Activated CD4-positive, alpha-beta T cell treated with anti-CD3 and anti-CD28 coated beads, Interleukin-2, amount 10 ng/mL, durations not matched to agents 7 days and 5 days (primary cell): ENCODE measurements around the gene SUPT6H. TPM values are rescaled to one million over a fixed set of nuclear protein-coding genes. Genes with fewer than 3 reads are reported as not detected.

Source experiments
- CTCF ChIA-PET: fragments of 350-600 bp; sonication (Branson Sonifier 250); formaldehyde crosslinking; loops from one replicate; lab custom pipeline; 2021; ENCODE audit warnings: antibody characterized with exemption; lab: Charles Lee
- POLR2A ChIA-PET: fragments of 350-600 bp; sonication (Branson Sonifier 250); formaldehyde crosslinking; loops from one replicate; lab custom pipeline; 2021; ENCODE audit warnings: antibody characterized with exemption; lab: Charles Lee
- DNase-seq: peaks from one replicate; pipeline ENCODE4 v3.0.0-alpha.2; 2020
- H3K27ac Mint-ChIP-seq: one replicate; pipeline ENCODE4 v1.8.0; 2021; ENCODE audit warnings: mild to moderate bottlenecking, moderate library complexity, mixed read lengths
- H3K27me3 Mint-ChIP-seq: one replicate; pipeline ENCODE4 v1.8.0; 2021; ENCODE audit warnings: mixed read lengths
- H3K36me3 Mint-ChIP-seq: one replicate; pipeline ENCODE4 v1.8.0; 2021; ENCODE audit warnings: low read depth, mixed read lengths
- H3K4me1 Mint-ChIP-seq: one replicate; pipeline ENCODE4 v1.8.0; 2021; ENCODE audit warnings: mixed read lengths
- H3K4me3 Mint-ChIP-seq: one replicate; pipeline ENCODE4 v1.8.0; 2021; ENCODE audit warnings: mild to moderate bottlenecking, moderate library complexity, mixed read lengths
- H3K9me3 Mint-ChIP-seq: one replicate; pipeline ENCODE4 v1.8.0; 2021; ENCODE audit warnings: mixed read lengths
- total RNA-seq, 2 experiments: library from RNA; stranded (reverse); gene quantifications; one replicate each; pipeline ENCODE4 v1.2.3, GENCODE V29; 2021

SUPT6H gene
- 10 to 100 TPM; 78.4 to 78.7 TPM for total RNA-seq

GRCh38 chr17:28661635-28662526 lies at the start of gene SUPT6H, which contains the start of gene SDF2:
TSS of gene SUPT6H (plus strand) at chr17:28662205. CDS start at chr17:28673402, 11,197 bp downstream.
TSS of gene SDF2 (minus strand) at chr17:28661906. CDS start at chr17:28661876, 30 bp downstream.
- Mint-ChIP-seq H3K36me3 (peaks cover 46% of the 10 kb centered on the region), H3K9me3 (no peaks in the 10 kb centered on the region), H3K4me3 (peak within 1 kb of the TSS; percentile 98), H3K27me3 (no peaks in the 10 kb centered on the region), H3K4me1 (peaks cover 53% of the 10 kb centered on the region), H3K27ac (peak within 1 kb of the TSS; percentile 99)
- POLR2A ChIA-PET: interaction anchor here (0.8 to 1.7 kb wide), 4 partner anchors 17 to 150 kb away, joined by 3 to 8 read pairs (median 4); partner anchors contain the start of gene BLTP2
- CTCF ChIA-PET: interaction anchor here (0.6 to 2.9 kb wide), 19 partner anchors 8 to 162 kb away, joined by 3 to 18 read pairs (median 4); partner anchors contain the start of genes ALDOC, BLTP2 and TLCD1
- DNase-seq: peak; percentile 95

- H3K4me3 Mint-ChIP-seq: no peak overlapping the region
- CTCF ChIA-PET: interaction anchor here (0.5 to 1.2 kb wide), 4 partner anchors 31 to 173 kb away, joined by 3 read pairs; no protein-coding TSS in a partner anchor
- no peaks in the 10 kb centered on the region for H3K27me3 Mint-ChIP-seq
- DNase-seq: no peak
- peaks cover 40% of the 10 kb centered on the region for H3K36me3 Mint-ChIP-seq
- peaks cover 3% of the 10 kb centered on the region for H3K4me1 Mint-ChIP-seq
- POLR2A ChIA-PET: no interaction called here
- peak overlapping the region; percentile 52 for H3K27ac Mint-ChIP-seq
- H3K9me3 Mint-ChIP-seq: no peaks in the 10 kb centered on the region
Measured at GRCh38 chr17:28612531-28612930, 49.5 kb upstream of the SUPT6H start.

- CTCF ChIA-PET: interaction anchor here (0.8 to 1.2 kb wide), 5 partner anchors 11 to 116 kb away, joined by 3 read pairs; no protein-coding TSS in a partner anchor
- peak; percentile 39 for DNase-seq
- Mint-ChIP-seq H3K27me3 (no peaks in the 10 kb centered on the region), H3K4me3 (no peak overlapping the region), H3K4me1 (peaks cover 3% of the 10 kb centered on the region), H3K9me3 (no peaks in the 10 kb centered on the region), H3K27ac (no peak overlapping the region), H3K36me3 (peaks cover 42% of the 10 kb centered on the region)
- POLR2A ChIA-PET: no interaction called here
Measured at GRCh38 chr17:28612936-28613872, 48.8 kb upstream of the SUPT6H start.

GRCh38 chr17:28613931-28614381 lies 48.0 kb upstream of the SUPT6H start, which contains the start of gene RSKR:
TSS of gene RSKR (minus strand) at chr17:28614185. CDS start at chr17:28614161, 24 bp downstream.
- ChIA-PET POLR2A (no interaction called here), CTCF (interaction anchor here (1.0 to 1.2 kb wide), 3 partner anchors 10 to 65 kb away, joined by 3 read pairs; no protein-coding TSS in a partner anchor)
- peaks cover 46% of the 10 kb centered on the region for H3K36me3 Mint-ChIP-seq
- no peaks in the 10 kb centered on the region for H3K9me3 Mint-ChIP-seq
- H3K27me3 Mint-ChIP-seq: no peaks in the 10 kb centered on the region
- peak within 1 kb of the TSS; percentile 38 for H3K27ac Mint-ChIP-seq
- peaks cover 3% of the 10 kb centered on the region for H3K4me1 Mint-ChIP-seq
- H3K4me3 Mint-ChIP-seq: no peak within 1 kb of the TSS
- no peak for DNase-seq

- no peak overlapping the region for H3K4me3 Mint-ChIP-seq
- ChIA-PET POLR2A (no interaction called here), CTCF (interaction anchor here (1.1 kb wide), 1 partner anchor 28 kb away, joined by 3 read pairs; no protein-coding TSS in a partner anchor)
- peaks cover 55% of the 10 kb centered on the region for H3K36me3 Mint-ChIP-seq
- H3K4me1 Mint-ChIP-seq: peaks cover 3% of the 10 kb centered on the region
- no peak overlapping the region for H3K27ac Mint-ChIP-seq
- H3K27me3 Mint-ChIP-seq: no peaks in the 10 kb centered on the region
- H3K9me3 Mint-ChIP-seq: no peaks in the 10 kb centered on the region
- no peak for DNase-seq
Measured at GRCh38 chr17:28615260-28615940, 46.6 kb upstream of the SUPT6H start.

GRCh38 chr17:28616281-28616680 lies 45.7 kb upstream of the SUPT6H start:
- Mint-ChIP-seq H3K27ac (no peak overlapping the region), H3K36me3 (peaks cover 63% of the 10 kb centered on the region)

GRCh38 chr17:28618464-28618863 lies 43.5 kb upstream of the SUPT6H start:
- Mint-ChIP-seq H3K4me3 (no peak overlapping the region), H3K9me3 (no peaks in the 10 kb centered on the region), H3K4me1 (peaks cover 2% of the 10 kb centered on the region), H3K27ac (no peak overlapping the region), H3K36me3 (peaks cover 70% of the 10 kb centered on the region), H3K27me3 (no peaks in the 10 kb centered on the region)
- no peak for DNase-seq
- ChIA-PET CTCF (interaction anchor here (0.6 to 1.5 kb wide), 5 partner anchors 8 to 28 kb away, joined by 3 to 6 read pairs (median 3); no protein-coding TSS in a partner anchor), POLR2A (no interaction called here)

More at GRCh38 chr17:28616281-28616680, 45.7 kb upstream of the SUPT6H start:
- Mint-ChIP-seq H3K4me1 (peaks cover 3% of the 10 kb centered on the region), H3K4me3 (no peak overlapping the region), H3K9me3 (no peaks in the 10 kb centered on the region), H3K27me3 (no peaks in the 10 kb centered on the region)
- ChIA-PET POLR2A (no interaction called here), CTCF (interaction anchor here (1.7 kb wide), 1 partner anchor 16 kb away, joined by 4 read pairs; no protein-coding TSS in a partner anchor)
- DNase-seq: no peak

GRCh38 chr17:28620010-28620409 lies 42.0 kb upstream of the SUPT6H start:
- H3K4me3 Mint-ChIP-seq: no peak overlapping the region
- DNase-seq: no peak
- H3K9me3 Mint-ChIP-seq: no peaks in the 10 kb centered on the region
- CTCF ChIA-PET: interaction anchor here (0.7 to 1.5 kb wide), 3 partner anchors 9 to 946 kb away, joined by 3 to 6 read pairs (median 3); no protein-coding TSS in a partner anchor
- H3K27ac Mint-ChIP-seq: no peak overlapping the region
- no peaks in the 10 kb centered on the region for H3K27me3 Mint-ChIP-seq
- no peaks in the 10 kb centered on the region for H3K4me1 Mint-ChIP-seq
- POLR2A ChIA-PET: no interaction called here
- peaks cover 62% of the 10 kb centered on the region for H3K36me3 Mint-ChIP-seq

GRCh38 chr17:28622186-28622585 lies 39.8 kb upstream of the SUPT6H start:
- H3K27me3 Mint-ChIP-seq: no peaks in the 10 kb centered on the region
- no peak overlapping the region for H3K27ac Mint-ChIP-seq
- CTCF ChIA-PET: interaction anchor here (0.6 to 1.5 kb wide), 4 partner anchors 13 to 66 kb away, joined by 3 to 4 read pairs (median 4); partner anchors contain the start of gene SDF2
- no peak for DNase-seq
- H3K36me3 Mint-ChIP-seq: peaks cover 59% of the 10 kb centered on the region
- no peaks in the 10 kb centered on the region for H3K4me1 Mint-ChIP-seq
- H3K9me3 Mint-ChIP-seq: no peaks in the 10 kb centered on the region
- POLR2A ChIA-PET: no interaction called here
- H3K4me3 Mint-ChIP-seq: no peak overlapping the region

GRCh38 chr17:28623696-28624095 lies 38.3 kb upstream of the SUPT6H start:
- H3K4me3 Mint-ChIP-seq: no peak overlapping the region
- POLR2A ChIA-PET: no interaction called here
- H3K27me3 Mint-ChIP-seq: no peaks in the 10 kb centered on the region
- CTCF ChIA-PET: interaction anchor here (0.7 to 1.8 kb wide), 4 partner anchors 10 to 882 kb away, joined by 3 to 5 read pairs (median 4); partner anchors contain the start of gene RSKR
- no peak overlapping the region for H3K27ac Mint-ChIP-seq
- H3K4me1 Mint-ChIP-seq: no peaks in the 10 kb centered on the region
- peaks cover 62% of the 10 kb centered on the region for H3K36me3 Mint-ChIP-seq
- H3K9me3 Mint-ChIP-seq: no peaks in the 10 kb centered on the region
- DNase-seq: no peak

GRCh38 chr17:28624148-28624547 lies 37.9 kb upstream of the SUPT6H start:
- Mint-ChIP-seq H3K4me1 (no peaks in the 10 kb centered on the region), H3K27me3 (no peaks in the 10 kb centered on the region), H3K9me3 (no peaks in the 10 kb centered on the region), H3K4me3 (no peak overlapping the region), H3K27ac (no peak overlapping the region), H3K36me3 (peaks cover 58% of the 10 kb centered on the region)
- CTCF ChIA-PET: interaction anchor here (0.7 to 1.8 kb wide), 3 partner anchors 11 to 882 kb away, joined by 3 to 5 read pairs (median 5); partner anchors contain the start of gene RSKR
- DNase-seq: no peak
- POLR2A ChIA-PET: no interaction called here
